Endothelial cell of umbilical vein (primary cell): ENCODE data around the gene CLEC4M. TPM values are rescaled to one million over a fixed set of nuclear protein-coding genes. Genes with fewer than 3 reads are reported as not detected.

Source experiments
- BruUV-seq: library from RNA; stranded (reverse); fragments of 400-500 nt; replicated peaks from 2 replicates; lab custom pipeline; 2021; lab: Mats Ljungman, UMichigan
- CTCF ChIA-PET: fragments of 300-600, 350-600 bp; sonication (Branson Sonifier 250); formaldehyde crosslinking; loops from one replicate; lab custom pipeline; 2021; ENCODE audit warnings: antibody characterized with exemption, inconsistent platforms; lab: Charles Lee
- POLR2A ChIA-PET: fragments of 300-600, 350-600 bp; sonication (Branson Sonifier 250); formaldehyde crosslinking; loops from one replicate; lab custom pipeline; 2021; ENCODE audit warnings: antibody characterized with exemption, inconsistent platforms; lab: Charles Lee
- DNase-seq: peaks from one replicate; pipeline ENCODE4 v3.0.0-alpha.2; 2011; ENCODE audit warnings: low read depth, low spot score
- FAIRE-seq: peaks from 2 replicates; lab custom pipeline; 2011; peaks lifted over from hg19 to GRCh38; lab: Jason Lieb, UNC
- H2AFZ ChIP-seq: 2 replicates; pipeline ENCODE4 v1.6.0; 2012; ENCODE audit warnings: low read depth, low read length, control low read depth, inconsistent platforms
- H3K27ac ChIP-seq: 2 replicates; pipeline ENCODE4 v1.5.1; 2011; ENCODE audit warnings: low read depth, mild to moderate bottlenecking, control low read depth, low read length, moderate library complexity; ENCODE audit not compliant: insufficient read depth
- H3K27me3 ChIP-seq, 2 experiments: 2 replicates each; pipeline versions ENCODE4 v1.6.0 to v1.6.1; 2011; ENCODE audit warnings: low read length in 2 of 2, mixed read lengths in 1 of 2; ENCODE audit not compliant: control insufficient read depth in 2 of 2, insufficient read depth in 2 of 2
- H3K36me3 ChIP-seq, 2 experiments: 2 replicates in 1 of 2; 3 replicates in 1 of 2; pipeline ENCODE4 v1.5.1; 2011; ENCODE audit warnings: low read length in 2 of 2, mild to moderate bottlenecking in 1 of 2, moderate library complexity in 1 of 2; ENCODE audit not compliant: control insufficient read depth in 2 of 2, insufficient read depth in 2 of 2; ENCODE audit errors: extremely low read depth in 1 of 2
- H3K4me1 ChIP-seq: 3 replicates; pipeline ENCODE4 v1.5.1; 2011; ENCODE audit warnings: mild to moderate bottlenecking, low read length; ENCODE audit not compliant: control insufficient read depth, insufficient read depth; ENCODE audit errors: extremely low read depth
- H3K4me2 ChIP-seq: 2 replicates; pipeline ENCODE4 v1.6.1; 2011; ENCODE audit warnings: low read length, control low read depth, mixed read lengths; ENCODE audit not compliant: insufficient read depth
- H3K4me3 ChIP-seq, 3 experiments: fragments of 200-600 bp in 1 of 3; sonication (generic), shearing (Covaris generic) in 1 of 3; replicated peaks in 1 of 3; 2 replicates each; pipeline ENCODE4 v1.5.1; 2011 to 2016; ENCODE audit warnings: control low read depth in 3 of 3, low read length in 3 of 3, mild to moderate bottlenecking in 2 of 3, inconsistent platforms in 1 of 3, low read depth in 1 of 3, moderate library complexity in 1 of 3; ENCODE audit not compliant: insufficient read depth in 1 of 3
- H3K79me2 ChIP-seq: 2 replicates; pipeline ENCODE4 v1.6.0; 2012; ENCODE audit warnings: low read length, inconsistent platforms; ENCODE audit not compliant: control insufficient read depth, insufficient read depth
- H3K9ac ChIP-seq: replicated peaks from 2 replicates; pipeline ENCODE3; 2011; ENCODE audit warnings: low read length, control low read depth; ENCODE audit not compliant: insufficient read depth; ENCODE audit errors: extremely low read depth
- H3K9me1 ChIP-seq: replicated peaks from 3 replicates; pipeline ENCODE4 v1.6.0; 2011; ENCODE audit warnings: mild to moderate bottlenecking, low read length; ENCODE audit not compliant: control insufficient read depth, insufficient read depth; ENCODE audit errors: extremely low read depth
- H3K9me3 ChIP-seq: replicated peaks from 2 replicates; pipeline ENCODE4 v1.5.1; 2012; ENCODE audit warnings: low read length, inconsistent platforms; ENCODE audit not compliant: control insufficient read depth, insufficient read depth
- H4K20me1 ChIP-seq: replicated peaks from 2 replicates; pipeline ENCODE3; 2011; ENCODE audit warnings: mild to moderate bottlenecking, low read length; ENCODE audit not compliant: control insufficient read depth, insufficient read depth; ENCODE audit errors: extremely low read depth
- FOS ChIP-seq: IDR thresholded peaks from 2 replicates; pipeline ENCODE4 v1.6.1; 2011; ENCODE audit warnings: mild to moderate bottlenecking, low read length, moderate library complexity, borderline replicate concordance; ENCODE audit not compliant: insufficient read depth
- GATA2 ChIP-seq: IDR thresholded peaks from 2 replicates; pipeline ENCODE4 v1.7.0; 2011; ENCODE audit warnings: low read depth, mild to moderate bottlenecking, moderate library complexity, mixed read lengths, low read length; ENCODE audit not compliant: insufficient read length, insufficient read depth
- JUN ChIP-seq: IDR thresholded peaks from 2 replicates; pipeline ENCODE4 v1.6.1; 2011; ENCODE audit warnings: borderline replicate concordance, low read depth; ENCODE audit not compliant: insufficient read length, insufficient read depth
- MYC ChIP-seq: IDR thresholded peaks from one replicate; pipeline ENCODE4 v1.6.1; 2011; ENCODE audit warnings: mild to moderate bottlenecking, low read depth, low read length
- POLR2AphosphoS5 ChIP-seq: IDR thresholded peaks from 2 replicates; pipeline ENCODE4 v1.6.1; 2012; ENCODE audit warnings: low read depth, mild to moderate bottlenecking, control low read depth, low read length, moderate library complexity; ENCODE audit not compliant: insufficient read depth
- dilution Hi-C: fragments of 300-500 bp; cut with MboI; formaldehyde crosslinking; loops from one replicate; pipeline ENCODE4 v1.15.0; 2019; ENCODE audit warnings: low sequenced_read_pairs; ENCODE audit not compliant: extremely low pct_ligation_motif_present
- intact Hi-C: fragments of 100-400 bp; cut with micrococcal nuclease; formaldehyde crosslinking; loops from one replicate; pipeline ENCODE4 v1.10.0; 2022
- polyA plus RNA-seq, 4 experiments: library from polyadenylated mRNA; depleted of rRNA in 3 of 4; stranded (reverse) in 3 of 4; unstranded in 1 of 4; fragments of >200 nt; gene quantifications; 2 replicates each; pipeline versions ENCODE4 v1.2.1 to v1.2.3, GENCODE V29; 2011 to 2012; ENCODE audit warnings: missing spikeins in 1 of 4
- total RNA-seq: library from RNA; stranded (reverse); gene quantifications from 2 replicates; pipeline ENCODE4 v1.2.3, GENCODE V29; 2021
- TF ChIP-seq, protein P1 (sequence below): IDR thresholded peaks from 2 replicates; pipeline ENCODE4 v1.6.1; 2011; ENCODE audit not compliant: insufficient read depth, insufficient read length

The CLEC4M gene
- total and polyA plus RNA-seq, 2 donors (not counting 3 experiments of a cell fraction or from before 2014, with no cell fraction given): 0.46 to 1.0 TPM

DNA sequence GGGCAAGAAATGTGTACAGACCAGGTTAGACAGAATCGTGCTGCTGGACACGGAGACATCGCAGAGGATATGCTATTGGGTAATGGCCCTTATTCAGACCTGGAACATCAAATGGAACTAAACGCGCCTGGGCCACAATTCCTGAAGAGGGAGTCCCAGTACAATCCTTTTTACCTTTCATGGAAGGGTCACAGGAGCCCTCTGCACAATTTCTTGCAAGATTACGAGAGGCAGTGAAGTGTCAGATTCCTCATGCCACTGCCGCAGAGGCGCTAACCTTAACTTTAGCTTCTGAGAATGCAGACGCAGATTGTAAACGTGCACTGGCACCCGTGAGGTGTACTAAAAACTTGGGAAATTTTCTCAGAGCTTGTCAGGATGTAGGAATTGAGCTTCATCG is 18.1 kb downstream of the CLEC4M start:
- BruUV-seq: no TSS peak
- Histone ChIP-seq H3K27me3 (no peaks in the 10 kb centered on the region), H3K27ac (no peak overlapping the region), H3K9me3 (no peaks in the 10 kb centered on the region), H4K20me1 (no peaks in the 10 kb centered on the region), H3K9ac (no peak overlapping the region), H3K36me3 (no peaks in the 10 kb centered on the region), H3K4me2 (no peak overlapping the region), H2AFZ (no peak overlapping the region), H3K9me1 (no peaks in the 10 kb centered on the region), H3K4me1 (no peaks in the 10 kb centered on the region), H3K79me2 (no peaks in the 10 kb centered on the region), H3K4me3 (no peak overlapping the region)
- intact Hi-C loops (no loop called here), dilution Hi-C loops (no loop called here)
- ChIA-PET CTCF (interaction anchor here (5.2 kb wide), 1 partner anchor 18 kb away, joined by 35 read pairs; no protein-coding TSS in a partner anchor), POLR2A (no interaction called here)
- FAIRE-seq: no peak
- TF ChIP-seq MYC: no peak
- TF ChIP-seq FOS: no peak
- TF ChIP-seq, protein P1, sequence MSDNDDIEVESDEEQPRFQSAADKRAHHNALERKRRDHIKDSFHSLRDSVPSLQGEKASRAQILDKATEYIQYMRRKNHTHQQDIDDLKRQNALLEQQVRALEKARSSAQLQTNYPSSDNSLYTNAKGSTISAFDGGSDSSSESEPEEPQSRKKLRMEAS: no peak
- no peak for DNase-seq

DNA sequence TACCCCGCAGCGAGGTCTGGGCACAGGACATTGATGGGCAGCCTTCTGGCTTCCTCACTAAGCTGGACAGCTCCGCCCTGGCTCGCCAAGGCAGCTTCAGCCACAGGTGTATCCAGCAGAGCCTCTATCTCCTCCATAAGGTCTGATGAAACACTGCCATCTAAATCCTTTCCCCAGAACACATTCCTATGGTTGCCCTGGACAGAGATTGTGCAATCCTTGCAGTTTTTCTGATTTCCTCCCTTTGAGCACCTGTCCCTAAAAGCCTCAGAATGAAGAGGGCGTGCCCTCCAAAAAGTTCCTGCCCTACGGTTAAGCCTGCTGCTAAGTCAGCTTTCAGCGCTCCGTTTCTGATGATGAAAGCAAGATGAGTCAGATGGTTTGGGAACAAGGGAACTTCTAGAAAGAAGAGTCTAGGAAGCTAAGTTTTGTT is 21.0 kb downstream of the CLEC4M start:
- CTCF ChIA-PET: interaction anchor here (0.8 to 5.2 kb wide), 5 partner anchors 8 to 216 kb away, joined by 3 to 35 read pairs (median 4); partner anchors contain the start of gene TRAPPC5
- no peaks in the 10 kb centered on the region for H3K9me1 ChIP-seq
- H3K9me3 ChIP-seq: no peaks in the 10 kb centered on the region
- no peak overlapping the region for H3K27ac ChIP-seq
- H3K79me2 ChIP-seq: no peaks in the 10 kb centered on the region
- H3K4me2 ChIP-seq: no peak overlapping the region
- dilution Hi-C loops (no loop called here), intact Hi-C loops (no loop called here)
- no peak overlapping the region for H2AFZ ChIP-seq
- no peaks in the 10 kb centered on the region for H3K27me3 ChIP-seq
- DNase-seq: no peak
- peaks cover 6% of the 10 kb centered on the region for H3K4me1 ChIP-seq
- POLR2A ChIA-PET: no interaction called here
- no peak overlapping the region for H3K9ac ChIP-seq
- FAIRE-seq: peak; percentile 64
- no TSS peak for BruUV-seq
- no peaks in the 10 kb centered on the region for H4K20me1 ChIP-seq
- H3K36me3 ChIP-seq: no peaks in the 10 kb centered on the region
- no peak overlapping the region for H3K4me3 ChIP-seq
- no peak for TF ChIP-seq JUN
- no peak for TF ChIP-seq MYC
- TF ChIP-seq, protein P1: no peak
- no peak for TF ChIP-seq GATA2
- no peak for TF ChIP-seq POLR2AphosphoS5
